Skin of body (tissue), 2 donors: ENCODE data around the gene LRIT3. TPM values are rescaled to one million over a fixed set of nuclear protein-coding genes. Genes with fewer than 3 reads are reported as not detected.
"Not testable (repeated sequence)": the region's sequence is repeated elsewhere in the genome, so short reads cannot be mapped to it uniquely, and the experiment has no call there.

Experiments
- DNase-seq: peaks from one replicate; lab custom pipeline; 2025; lab: John Stamatoyannopoulos, UW
- total RNA-seq: library from RNA; depleted of rRNA; stranded (reverse); fragments of >200 nt; gene quantifications from one replicate; pipeline ENCODE4 v1.2.3, GENCODE V29; 2014

Gene LRIT3
- total RNA-seq, 1 donor from 2014 or later, result 0.10 TPM

DNA sequence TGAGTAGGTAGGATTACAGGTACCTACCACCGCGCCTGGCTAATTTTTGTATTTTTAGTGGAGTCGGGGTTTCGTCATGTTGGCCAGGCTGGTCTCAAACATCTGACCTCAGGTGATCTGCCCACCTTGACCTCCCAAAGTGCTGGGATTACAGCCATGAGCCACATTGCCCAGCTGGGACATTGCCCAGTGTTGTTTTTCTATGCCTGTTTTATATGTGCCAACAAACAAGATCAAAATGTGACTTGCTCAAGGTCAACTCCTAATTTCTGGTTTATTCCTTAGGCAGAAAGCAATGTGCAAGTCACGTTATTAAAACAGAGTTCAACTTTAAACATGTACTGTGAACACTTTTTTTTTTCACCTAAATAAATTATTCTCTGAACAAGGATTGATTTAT is 2.7 kb downstream of the LRIT3 start:
- no peak for DNase-seq

- DNase-seq, result not testable (repeated sequence)
Measured at GRCh38 chr4:109859426-109860300, 11.8 kb downstream of the LRIT3 start.

- DNase-seq, result no peak
Measured at GRCh38 chr4:109861271-109861670, 13.4 kb downstream of the LRIT3 start.

- DNase-seq, result no peak
Measured at GRCh38 chr4:109861916-109862511, 14.1 kb downstream of the LRIT3 start.

GRCh38 chr4:109864134-109864533 is 16.2 kb downstream of the LRIT3 start:
- DNase-seq, result no peak

GRCh38 chr4:109870061-109870460 is 22.2 kb downstream of the LRIT3 start:
- no peak for DNase-seq

DNA sequence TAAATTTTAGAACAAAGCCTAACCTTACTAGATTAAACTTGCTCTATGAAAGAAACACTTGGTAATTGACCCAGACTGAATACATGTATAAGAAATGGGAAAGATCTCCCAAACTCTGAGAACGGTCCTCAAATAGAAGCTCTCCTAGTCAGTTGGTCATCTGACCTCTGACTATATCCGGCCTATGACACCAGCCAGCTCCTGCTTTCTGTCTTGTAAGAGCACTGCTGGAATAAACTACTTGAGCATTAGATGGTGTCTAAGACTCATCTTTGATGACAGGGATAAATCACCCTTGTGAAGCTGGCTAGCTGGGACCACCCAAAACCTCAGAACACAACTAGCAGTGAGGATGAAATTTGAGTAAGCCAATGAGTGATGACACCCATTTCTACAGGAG is 24.2 kb downstream of the LRIT3 start:
- no peak for DNase-seq

DNA sequence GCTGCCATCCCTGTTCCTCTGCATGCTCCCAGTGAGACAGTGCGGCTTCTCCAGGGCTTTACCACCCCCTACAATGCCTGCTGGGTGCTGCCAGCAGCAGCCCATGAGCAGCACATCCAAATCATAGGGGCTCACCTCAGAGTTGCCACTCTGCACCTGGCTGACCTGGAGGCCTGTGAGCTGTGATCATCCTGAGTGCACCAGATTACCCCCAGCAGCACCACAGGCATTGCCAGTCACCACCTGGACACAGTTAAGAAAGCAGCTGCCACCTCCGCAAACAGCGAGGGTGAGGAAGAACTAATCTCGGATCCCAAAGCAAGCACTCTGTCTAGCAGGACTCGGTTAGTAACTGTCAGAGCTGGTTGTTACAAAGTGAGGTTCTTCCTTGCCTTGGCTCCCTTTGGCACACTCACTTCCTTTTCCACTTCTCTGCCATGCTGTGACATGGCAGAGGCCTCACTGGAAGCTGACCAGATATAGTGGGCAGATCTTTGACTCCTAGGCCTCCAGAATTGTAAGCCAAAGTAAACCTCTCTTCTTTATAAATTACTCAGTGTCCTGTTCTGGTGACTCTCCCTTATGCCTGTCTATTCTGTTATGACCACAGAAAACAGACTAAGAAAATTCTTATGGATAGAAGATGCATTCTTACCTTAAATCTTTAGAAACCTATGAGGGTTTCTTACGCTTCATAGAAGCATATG is 25.2 kb downstream of the LRIT3 start:
- DNase-seq, result no peak

GRCh38 chr4:109873791-109874514 is 26.0 kb downstream of the LRIT3 start:
- no peak for DNase-seq

- no peak for DNase-seq
Measured at GRCh38 chr4:109875106-109875505, 27.2 kb downstream of the LRIT3 start.

DNA sequence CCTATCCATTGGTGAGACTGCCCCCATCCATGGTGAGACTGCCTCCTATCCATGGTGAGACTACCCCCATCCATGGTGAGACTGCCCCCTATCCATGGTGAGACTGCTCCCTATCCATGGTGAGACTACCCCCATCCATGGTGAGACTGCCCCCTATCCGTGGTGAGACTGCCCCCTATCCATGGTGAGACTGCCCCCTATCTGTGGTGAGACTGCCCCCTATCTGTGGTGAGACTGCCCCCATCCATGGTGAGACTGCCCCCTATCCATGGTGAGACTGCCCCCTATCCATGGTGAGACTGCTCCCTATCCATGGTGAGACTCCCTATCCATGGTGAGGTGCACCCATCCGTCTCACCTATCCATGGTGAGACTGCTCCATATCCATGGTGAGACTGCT is 27.6 kb downstream of the LRIT3 start:
- DNase-seq, result not testable (repeated sequence)

- DNase-seq, result no peak
Measured at GRCh38 chr4:109876634-109877265, 28.8 kb downstream of the LRIT3 start.

DNA sequence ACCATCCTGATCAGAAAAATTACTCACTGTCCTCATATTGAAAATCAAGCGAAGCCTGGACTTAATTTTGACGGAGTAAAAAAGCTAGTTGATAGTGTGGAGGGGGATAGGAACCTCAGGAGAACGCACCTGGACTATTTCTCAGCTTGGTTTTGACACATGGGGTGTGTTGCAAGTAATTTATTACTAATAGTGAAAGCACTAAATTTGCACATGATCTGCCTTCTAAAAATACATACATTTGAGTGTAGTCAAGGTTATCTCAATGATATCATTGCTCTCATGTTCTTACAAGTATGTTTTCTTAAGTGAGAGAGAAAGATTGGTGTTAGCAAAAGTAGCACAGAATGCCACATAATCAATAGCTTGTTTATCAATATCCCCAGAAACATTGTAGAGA is 29.5 kb downstream of the LRIT3 start:
- DNase-seq, result no peak

DNA sequence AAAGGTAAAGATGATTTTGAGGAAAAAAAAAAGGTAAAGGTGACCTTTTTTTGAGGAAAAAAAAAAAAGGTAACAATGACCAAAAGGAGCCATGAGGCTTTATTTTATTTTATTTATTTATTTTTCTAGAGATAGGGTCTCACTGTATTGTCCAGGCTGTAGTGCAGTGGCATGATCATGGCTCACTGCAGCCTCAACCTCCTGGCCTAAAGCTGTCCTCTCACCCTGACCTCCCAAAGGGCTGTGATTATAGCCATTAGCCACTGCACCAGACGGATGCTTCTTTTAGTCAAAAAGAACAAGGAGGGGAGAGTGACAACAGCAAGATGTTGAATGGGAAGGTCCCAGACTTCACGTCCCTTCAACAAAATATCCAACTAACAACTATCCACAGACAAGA is 30.4 kb downstream of the LRIT3 start:
- DNase-seq, result no peak

GRCh38 chr4:109879081-109879480 is 31.2 kb downstream of the LRIT3 start:
- no peak for DNase-seq

DNA sequence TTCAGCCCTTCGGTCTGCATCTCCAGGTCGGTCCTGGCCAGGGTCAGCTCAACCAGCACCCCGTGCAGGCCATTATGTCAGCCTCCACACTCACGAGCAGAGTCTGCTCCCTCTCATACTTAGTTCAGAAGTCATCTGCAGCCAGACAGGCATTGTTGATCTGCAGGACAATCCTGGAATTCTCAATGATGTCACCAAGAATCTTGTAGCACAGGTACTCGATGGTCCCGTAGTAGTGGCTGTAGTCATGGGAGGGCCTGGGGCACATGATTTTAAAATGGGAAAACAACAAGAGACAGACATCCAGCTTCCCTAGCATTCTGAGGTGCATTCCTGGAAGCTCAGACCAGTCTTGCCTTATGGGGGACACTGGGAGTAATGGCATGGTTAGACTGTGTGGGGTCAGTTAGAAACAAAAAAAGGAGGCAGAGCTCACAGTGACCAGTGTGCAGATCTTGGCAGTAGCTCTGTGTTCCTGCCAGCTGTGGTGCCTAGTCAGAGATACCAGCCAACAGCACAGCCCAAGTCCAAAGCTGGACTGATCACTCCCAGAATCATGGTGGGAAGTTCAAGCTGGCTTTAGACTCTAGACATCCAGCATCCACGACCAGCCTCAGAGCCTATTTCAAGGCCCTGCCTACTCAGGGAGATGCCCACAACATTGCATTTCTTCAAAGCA is 31.9 kb downstream of the LRIT3 start:
- DNase-seq, result no peak

DNA sequence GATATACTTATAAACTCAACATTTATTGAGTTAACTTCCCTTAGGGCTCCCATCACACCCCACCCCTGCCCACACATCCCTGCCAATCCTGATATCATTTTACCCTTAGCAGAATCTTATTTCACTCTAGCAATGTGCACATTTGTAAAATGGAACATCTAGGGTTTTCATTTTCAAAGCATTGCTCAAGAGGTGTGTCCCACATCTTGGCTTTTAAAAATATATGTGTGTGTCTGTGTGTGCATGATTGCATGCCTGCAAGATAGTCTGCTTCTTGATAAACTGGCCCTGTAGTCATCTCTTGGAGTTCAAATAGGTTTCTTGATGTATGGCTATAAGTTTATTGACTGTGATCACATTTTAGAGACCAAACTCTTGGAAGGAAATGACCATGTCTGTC is 38.4 kb downstream of the LRIT3 start:
- no peak for DNase-seq

GRCh38 chr4:109887071-109887470 is 39.2 kb downstream of the LRIT3 start:
- DNase-seq, result no peak

- DNase-seq, result no peak
Measured at GRCh38 chr4:109890076-109890475, 42.2 kb downstream of the LRIT3 start.

DNA sequence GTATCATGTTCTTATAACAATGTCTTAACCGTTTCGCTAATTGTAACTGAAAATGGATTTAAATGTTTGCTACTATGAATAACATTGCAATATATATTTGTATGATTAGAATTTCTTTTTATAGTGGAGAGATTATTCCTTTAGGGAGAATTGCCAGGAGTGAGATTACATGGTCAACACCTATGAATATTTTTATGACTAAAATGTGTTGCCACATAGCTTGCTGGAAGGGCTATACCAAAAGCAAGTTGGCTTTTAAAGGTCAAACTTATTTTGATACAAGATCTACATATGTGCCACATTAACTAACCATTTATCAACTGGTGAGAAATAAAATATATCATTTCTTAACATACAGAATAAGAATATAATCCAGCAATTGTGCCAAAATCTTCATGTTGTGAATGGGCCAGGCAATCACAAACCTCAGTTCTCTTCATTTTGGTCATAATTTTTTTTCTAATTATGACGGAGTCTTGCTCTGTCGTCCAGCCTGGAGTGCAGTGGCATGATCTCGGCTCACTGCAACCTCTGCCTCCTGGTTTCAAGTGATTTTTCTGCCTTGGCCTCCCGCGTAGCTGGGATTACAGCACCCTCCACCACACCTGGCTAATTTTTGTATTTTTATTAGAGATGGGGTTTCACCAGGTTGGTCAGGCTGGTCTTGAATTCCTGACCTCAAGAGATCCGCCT is 54.8 kb downstream of the LRIT3 start:
- DNase-seq, result no peak
